K562 (cell line): ENCODE results near the gene SLC24A4.

Source experiments
- ATF4 ChIP-seq: fragments of 450-650 bp; formaldehyde crosslinking; IDR thresholded peaks from 2 replicates; pipeline ENCODE4 v1.4.0; 2022; ENCODE audit warnings: mild to moderate bottlenecking, moderate library complexity
- CTCF ChIP-seq, 3 experiments: IDR thresholded peaks in 2 of 3; conservative IDR thresholded peaks in 1 of 3; 2 replicates each; pipeline ENCODE4 v1.5.1; 2011 to 2012; ENCODE audit warnings: low read length in 3 of 3, mild to moderate bottlenecking in 3 of 3, control low read depth in 2 of 3, improper control_type of control experiment in 1 of 3, inconsistent platforms in 1 of 3, low read depth in 1 of 3, mixed read lengths in 1 of 3, moderate library complexity in 1 of 3; ENCODE audit not compliant: insufficient read depth in 2 of 3
- MXD1 ChIP-seq: fragments of 250-450 bp; sonication (Bioruptor Pico); IDR thresholded peaks from 2 replicates; pipeline ENCODE4 v1.8.0; 2021; ENCODE audit warnings: borderline replicate concordance, mild to moderate bottlenecking, moderate library complexity; ENCODE audit not compliant: poor library complexity, severe bottlenecking
- NFYB ChIP-seq: IDR thresholded peaks from 2 replicates; pipeline ENCODE4 v1.6.1; 2011; ENCODE audit warnings: mild to moderate bottlenecking, moderate library complexity; ENCODE audit not compliant: insufficient read length; ENCODE audit errors: extremely low read depth
- ZBTB7A ChIP-seq: IDR thresholded peaks from 2 replicates; pipeline ENCODE4 v1.6.1; 2011; ENCODE audit warnings: low read depth, mild to moderate bottlenecking, low read length, moderate library complexity, borderline replicate concordance; ENCODE audit not compliant: control insufficient read depth
- ZNF277 ChIP-seq: fragments of 250-450 bp; sonication (Bioruptor Pico); IDR thresholded peaks from 2 replicates; pipeline ENCODE4 v1.8.0; 2022; ENCODE audit warnings: inconsistent platforms, mild to moderate bottlenecking, moderate library complexity, borderline replicate concordance
- ZNF354B ChIP-seq: fragments of 250-450 bp; sonication (Bioruptor Pico); IDR thresholded peaks from 2 replicates; pipeline ENCODE4 v1.4.0; 2020

GRCh38 chr14:92328664-92329255 is 5.8 kb downstream of the SLC24A4 start:
- TF ChIP-seq ZNF277 (CRISPR knock-in tag) (no peak), ZNF354B (CRISPR knock-in tag) (no peak), ZBTB7A (no peak), NFYB (no peak), MXD1 (no peak), ATF4 (no peak), CTCF (IDR thresholded peaks at IDR 0.05 in 2 of 3, conservative IDR thresholded peaks at IDR 0.05 in 1 of 3; ENCODE audit: insufficient read depth in 2 of 3, low read depth in 1 of 3, low read length in 3 of 3) (no peak)
